ENCODE results near the gene MAB21L2.
"Not testable (repeated sequence)": the region's sequence is repeated elsewhere in the genome, so short reads cannot be mapped to it uniquely, and the experiment has no call there.

DNA sequence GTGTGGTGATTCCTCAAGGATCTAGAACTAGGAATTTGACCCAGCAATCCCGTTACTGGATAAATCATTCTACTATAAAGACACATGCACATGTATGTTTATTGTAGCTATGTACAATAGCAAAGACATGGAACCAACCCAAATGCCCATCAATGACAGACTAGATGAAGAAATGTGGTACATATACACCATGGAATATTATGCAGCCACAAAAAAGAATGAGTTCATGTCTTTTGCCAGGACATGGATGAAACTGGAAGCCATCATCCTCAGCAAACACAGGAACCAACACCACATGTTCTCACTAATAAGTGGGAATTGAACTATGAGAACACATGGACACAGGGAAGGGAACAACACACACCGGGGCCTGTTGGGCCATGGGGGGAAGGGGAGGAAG is 17.0 kb upstream of the MAB21L2 start:
- TF ChIP-seq, protein P1, sequence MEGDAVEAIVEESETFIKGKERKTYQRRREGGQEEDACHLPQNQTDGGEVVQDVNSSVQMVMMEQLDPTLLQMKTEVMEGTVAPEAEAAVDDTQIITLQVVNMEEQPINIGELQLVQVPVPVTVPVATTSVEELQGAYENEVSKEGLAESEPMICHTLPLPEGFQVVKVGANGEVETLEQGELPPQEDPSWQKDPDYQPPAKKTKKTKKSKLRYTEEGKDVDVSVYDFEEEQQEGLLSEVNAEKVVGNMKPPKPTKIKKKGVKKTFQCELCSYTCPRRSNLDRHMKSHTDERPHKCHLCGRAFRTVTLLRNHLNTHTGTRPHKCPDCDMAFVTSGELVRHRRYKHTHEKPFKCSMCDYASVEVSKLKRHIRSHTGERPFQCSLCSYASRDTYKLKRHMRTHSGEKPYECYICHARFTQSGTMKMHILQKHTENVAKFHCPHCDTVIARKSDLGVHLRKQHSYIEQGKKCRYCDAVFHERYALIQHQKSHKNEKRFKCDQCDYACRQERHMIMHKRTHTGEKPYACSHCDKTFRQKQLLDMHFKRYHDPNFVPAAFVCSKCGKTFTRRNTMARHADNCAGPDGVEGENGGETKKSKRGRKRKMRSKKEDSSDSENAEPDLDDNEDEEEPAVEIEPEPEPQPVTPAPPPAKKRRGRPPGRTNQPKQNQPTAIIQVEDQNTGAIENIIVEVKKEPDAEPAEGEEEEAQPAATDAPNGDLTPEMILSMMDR (IDR thresholded peaks at IDR 0.05) = not testable (repeated sequence)
- not testable (repeated sequence) for TF ChIP-seq SIN3A (IDR thresholded peaks at IDR 0.05; ENCODE audit: borderline replicate concordance, low read depth, low read length); NFIC (IDR thresholded peaks at IDR 0.05; ENCODE audit: borderline replicate concordance); EP300 (IDR thresholded peaks at IDR 0.05; ENCODE audit: borderline replicate concordance in 1 of 2, low read depth in 1 of 2, low read length in 1 of 2)
- TF ChIP-seq, protein P2, sequence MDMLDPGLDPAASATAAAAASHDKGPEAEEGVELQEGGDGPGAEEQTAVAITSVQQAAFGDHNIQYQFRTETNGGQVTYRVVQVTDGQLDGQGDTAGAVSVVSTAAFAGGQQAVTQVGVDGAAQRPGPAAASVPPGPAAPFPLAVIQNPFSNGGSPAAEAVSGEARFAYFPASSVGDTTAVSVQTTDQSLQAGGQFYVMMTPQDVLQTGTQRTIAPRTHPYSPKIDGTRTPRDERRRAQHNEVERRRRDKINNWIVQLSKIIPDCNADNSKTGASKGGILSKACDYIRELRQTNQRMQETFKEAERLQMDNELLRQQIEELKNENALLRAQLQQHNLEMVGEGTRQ (IDR thresholded peaks at IDR 0.05; ENCODE audit: borderline replicate concordance, low read depth, low read length) = not testable (repeated sequence)

All from SK-N-SH (cell line).